HEK293 (cell line): ENCODE data around the gene DDX53.

Experiments
- CTCF ChIA-PET: fragments of 350-600 bp; formaldehyde crosslinking; extraction: SDS; loops from one replicate; lab custom pipeline; 2021; ENCODE audit warnings: antibody characterized with exemption; lab: Yijun Ruan, JAX
- POLR2A ChIA-PET: fragments of 300-600 bp; formaldehyde crosslinking; extraction: SDS; loops from one replicate; lab custom pipeline; 2020; ENCODE audit warnings: antibody characterized with exemption, inconsistent platforms; lab: Yijun Ruan, JAX
- H3K27ac ChIP-seq: fragments of 200-500 bp; sonication (Bioruptor generic); 2 replicates; pipeline ENCODE4 v1.5.1; 2014; ENCODE audit warnings: low read depth, low read length, control low read depth, inconsistent platforms; ENCODE audit errors: extremely low read depth
- H3K36me3 ChIP-seq, 2 experiments: fragments of 200-500 bp in 1 of 2; sonication (Bioruptor generic) in 1 of 2; 1 replicate in 1 of 2; 2 replicates in 1 of 2; pipeline ENCODE4 v1.5.1; 2014 to 2017; ENCODE audit warnings: inconsistent platforms in 2 of 2, low read length in 2 of 2; ENCODE audit not compliant: control insufficient read depth in 2 of 2, insufficient read depth in 1 of 2
- H3K4me1 ChIP-seq: fragments of 200-500 bp; sonication (Bioruptor generic); 2 replicates; pipeline ENCODE4 v1.5.1; 2014; ENCODE audit warnings: mild to moderate bottlenecking, low read length, inconsistent platforms; ENCODE audit not compliant: control insufficient read depth, insufficient read depth
- H3K4me3 ChIP-seq: 2 replicates; pipeline ENCODE4 v1.5.1; 2011; ENCODE audit warnings: low read depth, mild to moderate bottlenecking, control low read depth, low read length, moderate library complexity
- H3K9me3 ChIP-seq: fragments of 200-500 bp; sonication (Bioruptor generic); 2 replicates; pipeline ENCODE4 v1.5.1; 2014; ENCODE audit warnings: low read depth, low read length, inconsistent platforms; ENCODE audit not compliant: control insufficient read depth, insufficient read depth
- GLI4 ChIP-seq: fragments of 450-650 bp; formaldehyde crosslinking; IDR thresholded peaks from 2 replicates; pipeline ENCODE4 v1.5.1; 2016; ENCODE audit warnings: missing biosample characterization, missing genetic modification characterization
- HOXD13 ChIP-seq: sonication (generic); formaldehyde crosslinking; IDR thresholded peaks from 2 replicates; pipeline ENCODE4 v1.8.0; 2022; ENCODE audit warnings: missing genetic modification reagents, borderline replicate concordance
- SP2 ChIP-seq: fragments of 450-650 bp; formaldehyde crosslinking; IDR thresholded peaks from 2 replicates; pipeline ENCODE4 v1.5.1; 2016; ENCODE audit warnings: missing biosample characterization, missing genetic modification characterization
- ZBTB11 ChIP-seq: fragments of 450-650 bp; formaldehyde crosslinking; conservative IDR thresholded peaks from 2 replicates; pipeline ENCODE4 v1.5.1; 2016; ENCODE audit warnings: low read depth, missing biosample characterization, missing genetic modification characterization
- ZBTB17 ChIP-seq: fragments of 450-650 bp; formaldehyde crosslinking; IDR thresholded peaks from 2 replicates; pipeline ENCODE4 v1.5.1; 2016; ENCODE audit warnings: missing biosample characterization, missing genetic modification characterization
- ZBTB8A ChIP-seq: fragments of 450-650 bp; formaldehyde crosslinking; IDR thresholded peaks from 2 replicates; pipeline ENCODE4 v1.5.1; 2016; ENCODE audit warnings: missing biosample characterization, missing genetic modification characterization
- ZNF133 ChIP-seq: fragments of 450-650 bp; formaldehyde crosslinking; IDR thresholded peaks from 2 replicates; pipeline ENCODE4 v1.5.1; 2016; ENCODE audit warnings: missing biosample characterization, missing genetic modification characterization
- ZNF140 ChIP-seq: fragments of 450-650 bp; formaldehyde crosslinking; IDR thresholded peaks from 2 replicates; pipeline ENCODE4 v1.5.1; 2016; ENCODE audit warnings: missing biosample characterization, missing genetic modification characterization
- ZNF221 ChIP-seq: fragments of 450-650 bp; formaldehyde crosslinking; IDR thresholded peaks from 2 replicates; pipeline ENCODE4 v1.5.1; 2017; ENCODE audit warnings: missing biosample characterization, missing genetic modification characterization, borderline replicate concordance
- ZNF239 ChIP-seq: fragments of 450-650 bp; formaldehyde crosslinking; IDR thresholded peaks from 2 replicates; pipeline ENCODE4 v1.5.1; 2016; ENCODE audit warnings: missing biosample characterization, missing genetic modification characterization
- ZNF585B ChIP-seq: fragments of 450-650 bp; formaldehyde crosslinking; IDR thresholded peaks from 2 replicates; pipeline ENCODE4 v1.5.1; 2016; ENCODE audit warnings: missing biosample characterization, missing genetic modification characterization
- ZNF626 ChIP-seq: fragments of 450-650 bp; sonication (Bioruptor Pico); formaldehyde crosslinking; IDR thresholded peaks from 2 replicates; pipeline ENCODE4 v1.5.1; 2018; ENCODE audit warnings: missing biosample characterization, missing genetic modification characterization, inconsistent platforms
- ZNF664 ChIP-seq: fragments of 450-650 bp; formaldehyde crosslinking; IDR thresholded peaks from 2 replicates; pipeline ENCODE4 v1.5.1; 2016; ENCODE audit warnings: missing biosample characterization, missing genetic modification characterization
- ZNF792 ChIP-seq: fragments of 450-650 bp; formaldehyde crosslinking; IDR thresholded peaks from 2 replicates; pipeline ENCODE4 v1.5.1; 2016; ENCODE audit warnings: missing biosample characterization, missing genetic modification characterization
- ZNF837 ChIP-seq: fragments of 450-650 bp; formaldehyde crosslinking; IDR thresholded peaks from 2 replicates; pipeline ENCODE4 v1.5.1; 2016; ENCODE audit warnings: missing biosample characterization, missing genetic modification characterization
- TF ChIP-seq, protein P1 (sequence below): fragments of 450-650 bp; formaldehyde crosslinking; IDR thresholded peaks from 2 replicates; pipeline ENCODE4 v1.5.1; 2016; ENCODE audit warnings: missing biosample characterization, missing genetic modification characterization
- TF ChIP-seq, protein P2 (sequence below): fragments of 450-650 bp; formaldehyde crosslinking; IDR thresholded peaks from 2 replicates; pipeline ENCODE4 v1.5.1; 2016; ENCODE audit warnings: missing biosample characterization, missing genetic modification characterization
- TF ChIP-seq, protein P3 (sequence below): fragments of 450-650 bp; formaldehyde crosslinking; IDR thresholded peaks from 2 replicates; pipeline ENCODE4 v1.5.1; 2016; ENCODE audit warnings: missing biosample characterization, missing genetic modification characterization

Gene DDX53

DNA sequence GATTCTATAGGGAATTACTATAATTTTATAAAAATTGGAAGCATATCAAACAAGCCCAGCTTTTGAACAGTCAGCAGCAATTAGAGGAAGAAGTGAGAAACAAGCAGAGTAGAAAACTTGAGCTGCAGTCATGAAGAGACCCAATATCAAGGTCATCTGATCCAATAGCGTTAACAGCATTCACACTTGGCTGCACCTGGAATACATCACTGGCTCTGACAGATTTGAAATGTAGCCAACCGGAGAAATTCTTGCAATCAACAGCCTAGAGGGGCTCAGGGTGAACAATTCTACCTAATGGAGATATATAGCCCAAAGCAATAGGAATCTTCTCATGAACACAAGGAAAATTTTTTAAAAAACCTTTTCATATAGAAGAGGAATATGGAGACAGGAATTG lies 13.6 kb downstream of the DDX53 start (continued):
- TF ChIP-seq ZBTB11 (tag by site-specific recombination) (no peak), ZNF133 (tag by site-specific recombination) (no peak)

DNA sequence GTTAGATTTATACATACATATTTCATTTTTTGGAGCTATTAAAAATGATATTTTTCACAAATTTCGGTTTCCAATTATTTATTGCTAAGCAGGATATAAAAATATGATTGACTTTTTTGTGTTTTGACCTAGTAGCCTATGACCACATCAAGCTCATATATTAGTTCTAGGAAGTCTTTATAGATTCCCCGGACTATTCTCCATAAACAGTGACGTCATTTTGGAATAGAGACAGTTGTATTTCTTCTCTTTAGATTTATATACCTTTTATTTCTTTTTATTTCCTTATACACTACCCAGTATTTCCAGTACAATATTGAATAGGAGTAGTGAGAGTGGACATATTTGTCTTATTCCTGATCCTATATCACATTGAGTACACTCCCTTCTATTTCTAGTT lies 31.8 kb downstream of the DDX53 start:
- TF ChIP-seq, protein P1, sequence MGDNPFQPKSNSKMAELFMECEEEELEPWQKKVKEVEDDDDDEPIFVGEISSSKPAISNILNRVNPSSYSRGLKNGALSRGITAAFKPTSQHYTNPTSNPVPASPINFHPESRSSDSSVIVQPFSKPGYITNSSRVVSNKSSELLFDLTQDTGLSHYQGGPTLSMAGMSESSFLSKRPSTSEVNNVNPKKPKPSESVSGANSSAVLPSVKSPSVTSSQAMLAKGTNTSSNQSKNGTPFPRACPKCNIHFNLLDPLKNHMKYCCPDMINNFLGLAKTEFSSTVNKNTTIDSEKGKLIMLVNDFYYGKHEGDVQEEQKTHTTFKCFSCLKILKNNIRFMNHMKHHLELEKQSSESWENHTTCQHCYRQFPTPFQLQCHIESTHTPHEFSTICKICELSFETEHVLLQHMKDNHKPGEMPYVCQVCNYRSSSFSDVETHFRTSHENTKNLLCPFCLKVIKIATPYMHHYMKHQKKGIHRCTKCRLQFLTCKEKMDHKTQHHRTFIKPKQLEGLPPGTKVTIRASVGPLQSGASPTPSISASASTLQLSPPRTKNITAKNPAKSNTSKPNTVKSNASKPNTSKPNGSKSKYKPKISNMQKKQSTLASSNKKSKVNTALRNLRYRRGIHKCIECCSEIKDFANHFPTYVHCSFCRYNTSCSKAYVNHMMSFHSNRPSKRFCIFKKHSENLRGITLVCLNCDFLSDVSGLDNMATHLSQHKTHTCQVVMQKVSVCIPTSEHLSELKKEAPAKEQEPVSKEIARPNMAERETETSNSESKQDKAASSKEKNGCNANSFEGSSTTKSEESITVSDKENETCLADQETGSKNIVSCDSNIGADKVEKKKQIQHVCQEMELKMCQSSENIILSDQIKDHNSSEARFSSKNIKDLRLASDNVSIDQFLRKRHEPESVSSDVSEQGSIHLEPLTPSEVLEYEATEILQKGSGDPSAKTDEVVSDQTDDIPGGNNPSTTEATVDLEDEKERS (tag by site-specific recombination), result no peak
- TF ChIP-seq, protein P2, sequence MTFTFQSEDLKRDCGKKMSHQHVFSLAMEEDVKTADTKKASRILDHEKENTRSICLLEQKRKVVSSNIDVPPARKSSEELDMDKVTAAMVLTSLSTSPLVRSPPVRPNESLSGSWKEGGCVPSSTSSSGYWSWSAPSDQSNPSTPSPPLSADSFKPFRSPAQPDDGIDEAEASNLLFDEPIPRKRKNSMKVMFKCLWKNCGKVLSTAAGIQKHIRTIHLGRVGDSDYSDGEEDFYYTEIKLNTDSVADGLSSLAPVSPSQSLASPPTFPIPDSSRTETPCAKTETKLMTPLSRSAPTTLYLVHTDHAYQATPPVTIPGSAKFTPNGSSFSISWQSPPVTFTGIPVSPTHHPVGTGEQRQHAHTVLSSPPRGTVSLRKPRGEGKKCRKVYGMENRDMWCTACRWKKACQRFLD (tag by site-specific recombination), result no peak
- TF ChIP-seq ZNF626 (tag by site-specific recombination) (no peak), HOXD13 (CRISPR knock-in tag) (no peak), ZNF792 (tag by site-specific recombination) (no peak), SP2 (tag by site-specific recombination) (no peak), ZNF585B (no peak), GLI4 (tag by site-specific recombination) (no peak), ZBTB8A (tag by site-specific recombination) (no peak), ZNF140 (no peak), ZBTB17 (no peak), ZNF664 (no peak), ZNF239 (tag by site-specific recombination) (no peak), ZNF221 (tag by site-specific recombination) (no peak), ZNF837 (no peak)
- TF ChIP-seq, protein P3, sequence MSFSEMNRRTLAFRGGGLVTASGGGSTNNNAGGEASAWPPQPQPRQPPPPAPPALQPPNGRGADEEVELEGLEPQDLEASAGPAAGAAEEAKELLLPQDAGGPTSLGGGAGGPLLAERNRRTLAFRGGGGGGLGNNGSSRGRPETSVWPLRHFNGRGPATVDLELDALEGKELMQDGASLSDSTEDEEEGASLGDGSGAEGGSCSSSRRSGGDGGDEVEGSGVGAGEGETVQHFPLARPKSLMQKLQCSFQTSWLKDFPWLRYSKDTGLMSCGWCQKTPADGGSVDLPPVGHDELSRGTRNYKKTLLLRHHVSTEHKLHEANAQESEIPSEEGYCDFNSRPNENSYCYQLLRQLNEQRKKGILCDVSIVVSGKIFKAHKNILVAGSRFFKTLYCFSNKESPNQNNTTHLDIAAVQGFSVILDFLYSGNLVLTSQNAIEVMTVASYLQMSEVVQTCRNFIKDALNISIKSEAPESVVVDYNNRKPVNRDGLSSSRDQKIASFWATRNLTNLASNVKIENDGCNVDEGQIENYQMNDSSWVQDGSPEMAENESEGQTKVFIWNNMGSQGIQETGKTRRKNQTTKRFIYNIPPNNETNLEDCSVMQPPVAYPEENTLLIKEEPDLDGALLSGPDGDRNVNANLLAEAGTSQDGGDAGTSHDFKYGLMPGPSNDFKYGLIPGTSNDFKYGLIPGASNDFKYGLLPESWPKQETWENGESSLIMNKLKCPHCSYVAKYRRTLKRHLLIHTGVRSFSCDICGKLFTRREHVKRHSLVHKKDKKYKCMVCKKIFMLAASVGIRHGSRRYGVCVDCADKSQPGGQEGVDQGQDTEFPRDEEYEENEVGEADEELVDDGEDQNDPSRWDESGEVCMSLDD (tag by site-specific recombination), result no peak
- TF ChIP-seq, all 188 proteins: peak for 0
- H3K9me3 ChIP-seq, result no peaks in the 10 kb centered on the region
- H3K4me1 ChIP-seq, result no peaks in the 10 kb centered on the region
- ChIA-PET CTCF (no interaction called here), POLR2A (no interaction called here)
- H3K27ac ChIP-seq, result no peak overlapping the region
- H3K4me3 ChIP-seq, result no peak overlapping the region
- no peaks in the 10 kb centered on the region for H3K36me3 ChIP-seq
